ENCODE results near the gene LGR6. TPM values are rescaled to one million over a fixed set of nuclear protein-coding genes. Genes with fewer than 3 reads are reported as not detected.
"Not testable (repeated sequence)": the region's sequence is repeated elsewhere in the genome, so short reads cannot be mapped to it uniquely, and the experiment has no call there.

Gene LGR6
- total RNA-seq, 1 donor from 2014 or later, result 0.52 TPM

DNA sequence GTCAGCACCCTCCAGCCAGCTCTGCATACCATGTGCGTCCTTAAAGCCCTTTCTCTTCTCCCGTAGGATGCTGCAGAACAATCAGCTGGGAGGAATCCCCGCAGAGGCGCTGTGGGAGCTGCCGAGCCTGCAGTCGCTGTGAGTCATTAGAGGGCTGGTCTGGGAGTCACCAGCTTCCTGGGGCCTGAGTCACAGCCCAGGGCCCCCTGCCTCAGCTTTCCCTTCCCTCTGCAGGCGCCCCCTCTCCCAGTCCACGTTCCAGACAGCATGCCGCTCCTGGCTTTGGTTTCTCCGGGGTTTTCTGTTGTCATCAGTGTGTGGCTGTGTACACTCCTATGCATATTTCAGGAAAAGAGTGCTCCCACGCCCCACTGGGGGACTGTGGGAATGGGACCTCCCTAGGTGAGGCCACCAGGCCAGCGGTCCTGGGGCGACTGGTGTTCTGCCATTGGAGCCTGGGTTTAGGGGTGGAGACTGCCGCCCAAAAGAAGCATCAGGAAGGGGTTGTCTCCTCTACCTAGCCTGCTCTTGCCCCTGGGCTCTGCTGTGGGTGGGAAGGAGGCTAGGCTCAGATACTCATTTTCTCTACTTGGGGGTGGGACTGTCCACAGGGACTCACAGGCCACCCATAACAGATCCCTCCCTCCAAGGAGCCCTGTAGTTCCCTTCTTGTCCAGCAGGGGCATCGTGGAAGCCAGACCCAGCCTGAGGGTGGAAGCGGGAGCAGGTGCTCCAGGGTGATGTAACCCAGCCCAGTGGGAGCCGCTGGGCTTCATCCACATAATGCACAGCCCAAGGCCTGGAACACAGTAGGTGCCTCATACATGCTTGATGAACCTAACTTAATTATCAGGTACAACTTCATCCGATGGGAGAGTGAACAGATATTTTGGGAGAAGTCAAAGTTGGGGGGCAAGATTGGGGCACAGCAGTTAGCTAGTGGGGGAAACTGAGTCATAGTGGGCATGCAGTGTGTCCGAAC lies 42.5 kb downstream of the LGR6 start:
- no peak overlapping the region for H3K27ac ChIP-seq (ENCODE audit: low read depth, low read length)
- H3K27me3 ChIP-seq (ENCODE audit: control insufficient read depth in 3 of 3, insufficient read depth in 3 of 3, low read length in 3 of 3), result peaks cover 0 to 17% (median 4%) of the 10 kb centered on the region in 3 donors
- no peaks in the 10 kb centered on the region for H3K36me3 ChIP-seq (ENCODE audit: control insufficient read depth in 3 of 3, insufficient read depth in 3 of 3, low read length in 3 of 3)
- H3K9me3 ChIP-seq (ENCODE audit: control insufficient read depth in 3 of 3, low read length in 3 of 3), result no peaks in the 10 kb centered on the region
- H3K4me1 ChIP-seq (ENCODE audit: control insufficient read depth in 3 of 3, insufficient read depth in 3 of 3, low read length in 3 of 3), result peaks cover 2 to 3% (median 3%) of the 10 kb centered on the region in 3 donors
- no peak overlapping the region for H3K4me3 ChIP-seq (ENCODE audit: low read length in 3 of 3)
- H3K9ac ChIP-seq (ENCODE audit: low read depth in 1 of 3, low read length in 3 of 3), result no peak overlapping the region

DNA sequence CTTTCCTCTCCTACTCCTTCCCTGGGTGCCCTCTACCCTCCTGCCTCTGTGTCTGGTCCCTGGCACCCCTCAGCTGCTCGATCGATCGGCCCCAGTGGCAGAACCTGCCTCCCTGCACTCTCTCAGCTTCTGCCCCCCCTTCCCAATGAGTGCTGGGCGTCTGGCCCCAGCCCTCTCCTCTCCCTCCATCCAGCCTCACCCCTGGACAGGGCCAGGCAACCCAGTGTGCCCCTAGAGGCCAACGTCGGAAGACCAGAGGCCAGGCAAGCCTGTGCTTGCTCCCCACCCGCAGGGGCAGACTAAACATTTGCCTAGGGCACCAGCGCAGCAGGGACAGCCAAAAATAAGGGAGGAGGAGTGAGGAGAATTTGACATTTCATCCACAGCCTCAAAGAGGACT lies 43.5 kb downstream of the LGR6 start:
- no peaks in the 10 kb centered on the region for H3K9me3 ChIP-seq (ENCODE audit: control insufficient read depth in 3 of 3, low read length in 3 of 3)
- no peak overlapping the region for H3K27ac ChIP-seq (ENCODE audit: low read depth, low read length)
- no peaks in the 10 kb centered on the region for H3K36me3 ChIP-seq (ENCODE audit: control insufficient read depth in 3 of 3, insufficient read depth in 3 of 3, low read length in 3 of 3)
- H3K4me1 ChIP-seq (ENCODE audit: control insufficient read depth in 3 of 3, insufficient read depth in 3 of 3, low read length in 3 of 3), result peaks cover 8 to 11% (median 8%) of the 10 kb centered on the region in 3 donors
- peaks cover 0 to 17% (median 8%) of the 10 kb centered on the region in 3 donors for H3K27me3 ChIP-seq (ENCODE audit: control insufficient read depth in 3 of 3, insufficient read depth in 3 of 3, low read length in 3 of 3)
- H3K4me3 ChIP-seq (ENCODE audit: low read length in 3 of 3), result no peak overlapping the region
- no peak overlapping the region for H3K9ac ChIP-seq (ENCODE audit: low read depth in 1 of 3, low read length in 3 of 3)

DNA sequence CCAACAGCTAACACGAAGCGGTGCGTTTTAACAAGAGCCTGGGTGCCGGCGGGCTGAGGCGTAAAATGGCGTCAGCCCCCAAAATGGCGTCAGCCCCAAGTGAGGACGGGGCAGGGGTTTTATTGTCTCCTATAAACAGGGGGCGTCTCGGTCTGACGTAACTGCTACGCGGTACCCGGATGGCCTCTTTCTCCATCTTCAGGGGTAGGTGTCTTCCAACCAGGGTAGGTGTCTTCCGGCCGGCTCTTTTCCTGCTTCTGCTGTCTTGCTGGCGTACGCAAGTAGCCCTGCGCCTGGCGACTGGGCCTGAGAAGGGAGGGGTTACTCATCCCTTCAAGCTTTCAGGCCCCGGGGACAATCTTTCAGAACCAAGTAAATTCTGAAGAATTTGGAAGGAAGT lies 45.3 kb downstream of the LGR6 start:
- peaks cover 8 to 11% (median 8%) of the 10 kb centered on the region in 3 donors for H3K4me1 ChIP-seq (ENCODE audit: control insufficient read depth in 3 of 3, insufficient read depth in 3 of 3, low read length in 3 of 3)
- no peaks in the 10 kb centered on the region for H3K9me3 ChIP-seq (ENCODE audit: control insufficient read depth in 3 of 3, low read length in 3 of 3)
- H3K9ac ChIP-seq (ENCODE audit: low read depth in 1 of 3, low read length in 3 of 3), result no peak overlapping the region
- H3K4me3 ChIP-seq (ENCODE audit: low read length in 3 of 3), result no peak overlapping the region
- no peak overlapping the region for H3K27ac ChIP-seq (ENCODE audit: low read depth, low read length)
- H3K36me3 ChIP-seq (ENCODE audit: control insufficient read depth in 3 of 3, insufficient read depth in 3 of 3, low read length in 3 of 3), result no peaks in the 10 kb centered on the region
- H3K27me3 ChIP-seq (ENCODE audit: control insufficient read depth in 3 of 3, insufficient read depth in 3 of 3, low read length in 3 of 3), result peaks cover 0 to 14% (median 8%) of the 10 kb centered on the region in 3 donors

DNA sequence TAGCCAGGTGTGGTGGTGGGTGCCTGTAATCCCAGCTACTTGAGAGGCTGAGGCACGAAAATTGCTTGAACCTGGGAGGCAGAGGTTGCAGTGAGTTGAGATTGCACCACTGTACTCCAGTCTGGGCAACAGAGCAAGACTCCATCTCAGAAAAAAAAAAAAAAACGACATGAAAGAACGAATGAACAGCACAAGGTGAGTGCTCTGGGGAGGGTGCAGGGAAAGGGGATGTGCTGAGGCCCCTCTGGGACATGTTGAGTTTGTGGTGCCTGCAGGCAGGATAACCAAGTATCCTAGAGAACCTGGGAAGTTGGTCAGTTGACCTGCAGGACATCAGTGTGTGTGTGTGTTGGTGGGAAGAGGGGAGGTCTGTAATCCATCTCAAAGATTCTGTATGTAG lies 46.6 kb downstream of the LGR6 start:
- H3K9ac ChIP-seq (ENCODE audit: low read depth in 1 of 3, low read length in 3 of 3); H3K27ac ChIP-seq (ENCODE audit: low read depth, low read length); H3K36me3 ChIP-seq (ENCODE audit: control insufficient read depth in 3 of 3, insufficient read depth in 3 of 3, low read length in 3 of 3); H3K4me3 ChIP-seq (ENCODE audit: low read length in 3 of 3); H3K9me3 ChIP-seq (ENCODE audit: control insufficient read depth in 3 of 3, low read length in 3 of 3): not testable (repeated sequence)
- Histone ChIP-seq H3K4me1 (ENCODE audit: control insufficient read depth in 3 of 3, insufficient read depth in 3 of 3, low read length in 3 of 3) (peaks cover 8 to 11% (median 8%) of the 10 kb centered on the region in 3 donors), H3K27me3 (ENCODE audit: control insufficient read depth in 3 of 3, insufficient read depth in 3 of 3, low read length in 3 of 3) (peaks cover 0 to 14% (median 8%) of the 10 kb centered on the region in 3 donors)

DNA sequence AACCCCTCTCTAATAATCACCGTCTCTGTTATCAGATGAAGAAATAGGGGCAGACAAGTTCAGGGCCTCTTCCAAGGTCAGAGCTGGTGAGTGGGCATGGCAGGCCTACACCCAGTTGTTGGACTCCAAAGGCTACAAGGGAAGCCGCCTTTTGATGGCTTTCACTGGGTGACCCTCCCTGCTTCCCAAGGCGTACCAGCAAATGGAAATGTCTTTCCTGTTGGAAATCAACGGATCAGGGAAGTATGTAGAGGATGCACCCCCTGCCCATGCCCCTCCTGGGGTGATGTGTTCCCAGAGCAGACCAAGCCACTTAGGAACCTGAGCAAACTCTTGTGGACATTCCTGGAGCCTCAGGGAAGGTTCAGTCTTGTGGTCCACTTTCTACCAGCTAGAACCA lies 47.4 kb downstream of the LGR6 start:
- Histone ChIP-seq H3K36me3 (ENCODE audit: control insufficient read depth in 3 of 3, insufficient read depth in 3 of 3, low read length in 3 of 3) (no peaks in the 10 kb centered on the region), H3K4me3 (ENCODE audit: low read length in 3 of 3) (no peak overlapping the region), H3K27me3 (ENCODE audit: control insufficient read depth in 3 of 3, insufficient read depth in 3 of 3, low read length in 3 of 3) (peaks cover 0 to 14% (median 8%) of the 10 kb centered on the region in 3 donors), H3K9me3 (ENCODE audit: control insufficient read depth in 3 of 3, low read length in 3 of 3) (no peaks in the 10 kb centered on the region), H3K9ac (ENCODE audit: low read depth in 1 of 3, low read length in 3 of 3) (no peak overlapping the region), H3K4me1 (ENCODE audit: control insufficient read depth in 3 of 3, insufficient read depth in 3 of 3, low read length in 3 of 3) (peaks cover 8 to 11% (median 8%) of the 10 kb centered on the region in 3 donors), H3K27ac (ENCODE audit: low read depth, low read length) (no peak overlapping the region)

DNA sequence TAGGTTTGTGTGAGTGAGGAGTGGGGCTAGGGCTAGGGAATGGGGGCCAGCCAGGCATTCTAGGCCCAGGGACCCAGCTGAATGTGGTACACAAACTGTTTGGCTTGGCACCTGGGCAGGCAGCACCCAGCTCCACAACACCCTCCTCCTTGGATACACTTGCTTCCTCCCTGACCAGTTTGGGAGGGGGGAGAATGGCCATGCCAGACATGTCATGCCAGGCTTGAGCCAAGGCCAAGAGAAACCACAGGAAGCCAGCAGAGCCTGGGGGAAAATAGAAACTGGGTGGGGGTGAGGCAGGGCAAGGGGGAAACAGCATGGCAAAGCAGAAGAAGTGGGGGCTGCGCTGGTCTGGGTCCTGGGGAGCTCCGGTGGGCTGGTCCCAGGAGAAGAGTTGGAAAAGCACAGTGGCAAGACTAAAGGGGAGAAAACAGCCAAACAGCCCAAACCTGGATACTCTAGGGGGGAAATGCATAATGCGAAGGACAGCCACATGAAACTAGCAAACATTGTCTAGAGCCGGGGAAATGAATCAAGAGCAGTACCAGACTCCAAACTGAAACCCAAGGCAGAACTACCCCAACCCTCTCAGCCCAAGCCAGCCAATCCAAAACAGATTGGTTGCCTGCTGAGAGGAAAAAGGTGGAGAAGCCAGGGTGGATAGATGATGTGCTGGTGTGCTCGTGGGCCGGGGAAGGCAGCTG lies 47.9 kb downstream of the LGR6 start:
- H3K27ac ChIP-seq (ENCODE audit: low read depth, low read length), result no peak overlapping the region
- H3K9ac ChIP-seq (ENCODE audit: low read depth in 1 of 3, low read length in 3 of 3), result peak overlapping the region in 1 of 3 donors; percentile 8
- H3K4me1 ChIP-seq (ENCODE audit: control insufficient read depth in 3 of 3, insufficient read depth in 3 of 3, low read length in 3 of 3), result peaks cover 8 to 11% (median 8%) of the 10 kb centered on the region in 3 donors
- no peaks in the 10 kb centered on the region for H3K9me3 ChIP-seq (ENCODE audit: control insufficient read depth in 3 of 3, low read length in 3 of 3)
- no peak overlapping the region for H3K4me3 ChIP-seq (ENCODE audit: low read length in 3 of 3)
- H3K36me3 ChIP-seq (ENCODE audit: control insufficient read depth in 3 of 3, insufficient read depth in 3 of 3, low read length in 3 of 3), result no peaks in the 10 kb centered on the region
- peaks cover 0 to 9% (median 8%) of the 10 kb centered on the region in 3 donors for H3K27me3 ChIP-seq (ENCODE audit: control insufficient read depth in 3 of 3, insufficient read depth in 3 of 3, low read length in 3 of 3)

DNA sequence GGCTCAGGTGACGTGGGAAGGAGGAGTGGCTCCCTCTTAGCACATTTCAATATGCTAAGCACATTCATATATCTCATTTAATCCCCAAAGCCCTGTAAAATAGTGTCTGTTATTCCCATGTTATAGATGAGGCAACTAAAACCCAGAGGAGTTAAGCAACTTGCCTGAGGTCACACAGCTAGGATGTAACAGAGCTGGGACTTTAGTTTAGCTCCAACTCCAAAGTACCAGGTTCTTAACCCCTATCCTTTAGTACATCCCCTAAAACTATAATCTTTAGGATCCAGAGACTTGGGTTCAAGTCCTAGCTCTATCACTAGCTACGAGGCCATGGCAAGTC lies 48.5 kb downstream of the LGR6 start:
- Histone ChIP-seq H3K27me3 (ENCODE audit: control insufficient read depth in 3 of 3, insufficient read depth in 3 of 3, low read length in 3 of 3) (peaks cover 0 to 10% (median 4%) of the 10 kb centered on the region in 3 donors), H3K27ac (ENCODE audit: low read depth, low read length) (no peak overlapping the region), H3K9me3 (ENCODE audit: control insufficient read depth in 3 of 3, low read length in 3 of 3) (no peaks in the 10 kb centered on the region), H3K4me1 (ENCODE audit: control insufficient read depth in 3 of 3, insufficient read depth in 3 of 3, low read length in 3 of 3) (peaks cover 8 to 11% (median 8%) of the 10 kb centered on the region in 3 donors), H3K4me3 (ENCODE audit: low read length in 3 of 3) (no peak overlapping the region), H3K9ac (ENCODE audit: low read depth in 1 of 3, low read length in 3 of 3) (no peak overlapping the region), H3K36me3 (ENCODE audit: control insufficient read depth in 3 of 3, insufficient read depth in 3 of 3, low read length in 3 of 3) (no peaks in the 10 kb centered on the region)

DNA sequence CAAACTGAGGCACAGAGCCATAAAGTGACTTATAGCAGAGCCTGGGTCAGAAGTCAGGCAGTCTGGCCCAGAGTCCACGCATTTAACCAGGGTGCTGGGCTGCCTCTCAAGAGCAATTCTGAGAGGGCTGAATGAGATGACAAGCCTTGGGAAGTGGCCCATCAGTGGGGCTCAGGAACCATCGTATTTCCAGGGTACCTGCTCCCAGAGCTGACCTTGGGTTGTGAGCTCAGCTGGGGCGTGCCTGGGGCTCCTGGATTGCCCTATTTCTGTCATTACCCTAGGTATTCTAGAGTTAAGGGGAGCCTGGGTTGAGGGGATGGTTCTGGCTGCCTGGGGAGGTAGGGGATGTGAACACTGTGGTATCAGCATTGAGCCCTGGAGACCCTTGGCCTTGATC lies 49.4 kb downstream of the LGR6 start:
- Histone ChIP-seq H3K36me3 (ENCODE audit: control insufficient read depth in 3 of 3, insufficient read depth in 3 of 3, low read length in 3 of 3) (no peaks in the 10 kb centered on the region), H3K9me3 (ENCODE audit: control insufficient read depth in 3 of 3, low read length in 3 of 3) (no peaks in the 10 kb centered on the region), H3K27ac (ENCODE audit: low read depth, low read length) (no peak overlapping the region), H3K9ac (ENCODE audit: low read depth in 1 of 3, low read length in 3 of 3) (no peak overlapping the region), H3K4me1 (ENCODE audit: control insufficient read depth in 3 of 3, insufficient read depth in 3 of 3, low read length in 3 of 3) (peaks cover 10 to 19% (median 11%) of the 10 kb centered on the region in 3 donors), H3K4me3 (ENCODE audit: low read length in 3 of 3) (no peak overlapping the region), H3K27me3 (ENCODE audit: control insufficient read depth in 3 of 3, insufficient read depth in 3 of 3, low read length in 3 of 3) (peaks cover 0 to 10% (median 0%) of the 10 kb centered on the region in 3 donors)

DNA sequence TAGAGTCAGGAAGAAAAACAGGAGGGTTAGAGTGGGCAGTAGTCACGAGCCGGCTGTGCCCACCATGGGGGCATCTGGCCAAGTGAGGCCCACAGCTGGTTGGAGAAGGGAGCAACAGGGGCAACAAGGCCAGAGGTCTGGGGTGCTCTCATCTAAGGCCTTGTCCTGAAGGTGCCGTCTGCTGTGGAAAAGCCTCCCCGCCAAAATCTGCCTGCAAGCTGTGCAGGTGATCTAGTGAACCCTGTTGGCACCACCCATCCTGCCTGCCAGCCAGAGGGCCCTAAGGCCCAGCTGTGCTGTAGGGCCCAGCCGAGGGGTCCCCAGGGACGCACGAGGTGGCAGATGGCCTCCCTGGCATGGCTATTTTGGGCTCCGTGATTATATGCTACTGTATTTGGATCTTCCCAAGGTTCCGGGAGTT lies 51.3 kb downstream of the LGR6 start:
- Histone ChIP-seq H3K27me3 (ENCODE audit: control insufficient read depth in 3 of 3, insufficient read depth in 3 of 3, low read length in 3 of 3) (peaks cover 0 to 9% (median 0%) of the 10 kb centered on the region in 3 donors), H3K4me1 (ENCODE audit: control insufficient read depth in 3 of 3, insufficient read depth in 3 of 3, low read length in 3 of 3) (peaks cover 11 to 25% (median 12%) of the 10 kb centered on the region in 3 donors), H3K36me3 (ENCODE audit: control insufficient read depth in 3 of 3, insufficient read depth in 3 of 3, low read length in 3 of 3) (no peaks in the 10 kb centered on the region), H3K9me3 (ENCODE audit: control insufficient read depth in 3 of 3, low read length in 3 of 3) (no peaks in the 10 kb centered on the region), H3K9ac (ENCODE audit: low read depth in 1 of 3, low read length in 3 of 3) (no peak overlapping the region), H3K27ac (ENCODE audit: low read depth, low read length) (no peak overlapping the region), H3K4me3 (ENCODE audit: low read length in 3 of 3) (no peak overlapping the region)

DNA sequence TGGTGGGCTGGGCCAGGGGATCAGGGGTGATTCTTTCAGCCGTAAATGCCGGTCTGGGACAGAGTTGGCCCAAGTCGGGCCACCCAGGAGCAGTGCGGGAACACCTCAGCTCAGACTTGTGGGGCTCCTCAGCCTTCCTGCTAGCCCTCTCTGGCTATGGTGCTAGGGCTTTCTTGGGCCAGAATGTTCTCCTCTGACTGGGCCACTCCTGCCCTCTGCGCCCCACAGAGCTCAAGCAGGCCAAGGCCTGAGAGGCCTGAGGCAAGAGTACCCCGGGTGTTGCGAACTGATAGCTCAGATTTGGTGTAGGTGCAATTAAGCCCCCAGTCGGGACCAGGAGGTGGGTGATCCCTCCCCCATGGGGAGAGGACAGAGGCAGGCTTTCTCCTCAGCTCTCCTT lies 51.8 kb downstream of the LGR6 start:
- peaks cover 11 to 25% (median 12%) of the 10 kb centered on the region in 3 donors for H3K4me1 ChIP-seq (ENCODE audit: control insufficient read depth in 3 of 3, insufficient read depth in 3 of 3, low read length in 3 of 3)
- H3K9ac ChIP-seq (ENCODE audit: low read depth in 1 of 3, low read length in 3 of 3), result no peak overlapping the region
- no peak overlapping the region for H3K4me3 ChIP-seq (ENCODE audit: low read length in 3 of 3)
- no peaks in the 10 kb centered on the region for H3K36me3 ChIP-seq (ENCODE audit: control insufficient read depth in 3 of 3, insufficient read depth in 3 of 3, low read length in 3 of 3)
- no peaks in the 10 kb centered on the region for H3K9me3 ChIP-seq (ENCODE audit: control insufficient read depth in 3 of 3, low read length in 3 of 3)
- H3K27ac ChIP-seq (ENCODE audit: low read depth, low read length), result no peak overlapping the region
- H3K27me3 ChIP-seq (ENCODE audit: control insufficient read depth in 3 of 3, insufficient read depth in 3 of 3, low read length in 3 of 3), result peaks cover 0 to 9% (median 0%) of the 10 kb centered on the region in 3 donors
